GM12891 (cell line): ENCODE measurements around the gene COL4A2.

Experiments used
- DNase-seq: peaks from one replicate; pipeline ENCODE4 v3.0.0; 2011; ENCODE audit warnings: low spot score; ENCODE audit not compliant: insufficient read length
- FAIRE-seq: peaks from 2 replicates; lab custom pipeline; 2011; peaks lifted over from hg19 to GRCh38; lab: Jason Lieb, UNC
- PAX5 ChIP-seq: IDR thresholded peaks from 2 replicates; pipeline ENCODE4 v1.6.1; 2011; ENCODE audit warnings: low read length, moderate library complexity, mild to moderate bottlenecking; ENCODE audit not compliant: insufficient read depth, severe bottlenecking
- POLR2A ChIP-seq: IDR thresholded peaks from 2 replicates; pipeline ENCODE4 v1.6.1; 2011; ENCODE audit warnings: low read depth, low read length, control low read depth
- POLR2AphosphoS5 ChIP-seq: IDR thresholded peaks from 2 replicates; pipeline ENCODE4 v1.6.1; 2011; ENCODE audit warnings: low read depth, low read length, control low read depth
- POU2F2 ChIP-seq: IDR thresholded peaks from 2 replicates; pipeline ENCODE4 v1.6.1; 2011; ENCODE audit warnings: low read depth, mild to moderate bottlenecking, control low read depth, low read length, moderate library complexity
- SPI1 ChIP-seq: IDR thresholded peaks from 2 replicates; pipeline ENCODE4 v1.6.1; 2011; ENCODE audit warnings: low read depth, low read length, control low read depth
- TAF1 ChIP-seq: IDR thresholded peaks from 2 replicates; pipeline ENCODE4 v1.6.1; 2011; ENCODE audit warnings: low read depth, low read length, control low read depth

COL4A2 gene

DNA sequence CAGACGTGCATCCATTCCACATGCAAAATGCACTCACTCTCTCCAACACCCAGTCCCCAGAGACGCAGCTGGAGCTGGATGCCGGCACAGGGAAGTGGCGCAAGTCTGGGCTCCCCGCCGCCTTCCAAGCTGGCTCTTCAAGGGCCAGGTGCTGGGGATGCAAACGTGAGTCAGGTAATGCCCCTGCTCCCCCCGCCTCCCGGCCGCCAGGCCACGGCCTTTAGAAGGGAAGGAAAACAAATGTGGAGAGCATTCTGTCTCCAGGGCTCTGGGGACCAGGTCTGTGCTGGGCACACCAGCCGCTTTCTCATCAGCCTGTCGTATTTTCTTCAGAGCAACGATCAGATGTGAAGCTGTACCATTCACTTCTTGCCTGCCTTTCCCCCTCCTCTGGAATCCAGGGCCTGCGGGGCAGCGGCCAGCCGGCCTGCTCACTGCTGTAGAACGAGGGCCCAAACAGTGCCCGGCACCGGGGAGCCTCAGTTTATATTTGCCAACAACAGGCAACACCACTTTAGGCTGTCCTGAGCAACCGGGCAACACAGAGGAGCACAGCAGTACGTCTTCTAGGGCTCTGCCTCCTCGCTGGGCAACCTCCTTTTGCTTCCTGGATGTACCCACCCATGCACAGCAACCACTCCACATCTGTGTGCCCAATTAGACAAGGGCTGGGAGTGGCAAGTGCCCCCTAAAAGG is 250.7 kb downstream of the COL4A2 start:
- no peak for TF ChIP-seq TAF1
- TF ChIP-seq POU2F2, result no peak
- no peak for TF ChIP-seq POLR2A
- no peak for TF ChIP-seq POLR2AphosphoS5
- FAIRE-seq (no peak), DNase-seq (no peak)

DNA sequence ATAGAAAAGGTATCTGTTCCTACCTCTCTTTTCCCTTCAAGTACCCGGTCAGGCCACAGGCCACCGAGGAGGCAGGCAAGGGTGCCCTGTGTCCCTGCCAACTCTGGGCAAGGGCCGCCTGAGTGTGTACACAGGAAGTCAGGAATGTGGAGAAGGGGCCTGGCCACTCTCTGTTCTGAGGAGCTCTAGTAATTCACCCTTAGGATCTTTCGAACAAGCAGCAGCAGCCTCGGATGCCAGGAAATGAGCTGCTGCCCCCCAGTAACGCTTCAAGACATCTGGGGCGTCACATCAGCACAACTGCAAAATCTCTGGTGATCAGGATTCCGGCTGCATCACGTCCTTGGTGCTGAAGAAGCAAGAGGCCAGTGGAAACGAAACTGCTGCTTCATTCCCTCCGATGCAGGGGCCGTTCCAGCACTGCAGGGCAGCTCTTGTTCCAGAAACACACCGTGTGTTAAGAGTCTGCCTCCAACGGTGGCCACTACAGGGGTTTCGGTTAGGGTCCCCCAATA is 252.4 kb downstream of the COL4A2 start:
- no peak for TF ChIP-seq TAF1
- TF ChIP-seq PAX5, result no peak
- TF ChIP-seq POU2F2, result no peak
- no peak for TF ChIP-seq POLR2A
- TF ChIP-seq POLR2AphosphoS5, result no peak
- no peak for TF ChIP-seq SPI1
- FAIRE-seq, result peak; percentile 26
- DNase-seq, result no peak

DNA sequence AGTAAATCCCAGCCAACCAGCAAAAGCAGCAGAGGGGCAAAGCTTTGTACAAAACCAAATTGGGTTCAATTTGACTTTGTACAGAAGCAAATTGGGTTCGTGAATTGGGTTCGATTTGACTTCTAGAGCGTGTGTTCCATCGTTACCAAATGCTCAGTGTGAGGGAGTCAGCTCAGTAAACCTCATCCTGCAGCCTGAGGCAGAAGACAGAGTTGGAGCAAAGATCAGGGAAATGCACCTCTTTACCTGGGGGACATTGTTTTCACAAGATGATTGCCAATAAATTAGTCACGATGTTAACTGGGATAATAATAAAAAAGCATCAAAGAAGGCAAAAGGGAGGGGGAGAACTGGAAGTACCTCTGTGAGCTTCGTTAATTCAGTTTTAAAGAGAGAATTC is 252.9 kb downstream of the COL4A2 start:
- DNase-seq (no peak), FAIRE-seq (no peak)
- TF ChIP-seq POLR2AphosphoS5, result no peak

DNA sequence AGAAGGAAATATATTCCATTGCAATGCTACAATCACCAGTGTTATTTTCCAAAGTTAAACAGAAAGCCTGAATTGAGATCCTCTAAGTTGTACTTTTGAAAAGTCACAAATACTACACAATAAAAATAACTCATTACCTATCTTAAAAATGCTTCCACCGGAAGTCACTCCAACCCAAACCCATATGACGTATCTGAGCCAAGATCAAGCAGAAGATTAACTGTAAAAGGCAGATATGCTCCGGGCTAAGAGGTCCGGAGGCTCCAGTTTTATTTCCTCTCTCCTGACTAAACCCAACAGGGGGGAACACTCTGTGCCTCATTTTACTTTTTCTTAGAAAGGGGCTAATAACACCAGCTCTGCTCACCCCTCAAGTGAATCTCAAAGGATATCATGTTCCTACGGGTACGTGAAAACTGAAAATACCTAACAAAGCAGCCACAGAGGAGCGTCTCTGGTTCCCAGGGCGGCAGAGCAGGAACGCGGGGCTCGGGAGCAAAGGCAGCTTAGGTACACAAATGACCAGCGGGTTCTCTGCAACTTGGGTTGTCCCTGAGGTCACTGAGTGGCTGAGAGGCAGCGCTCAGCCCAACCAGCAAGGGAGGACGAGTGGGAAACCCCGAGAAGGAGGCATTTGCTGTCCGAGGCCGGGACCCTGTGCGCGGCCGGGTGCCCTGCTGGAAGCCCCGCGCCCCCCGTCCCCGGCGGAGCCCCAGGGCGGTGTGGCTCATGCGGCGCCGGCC is 253.7 kb downstream of the COL4A2 start:
- TF ChIP-seq POLR2A, result no peak
- no peak for TF ChIP-seq POLR2AphosphoS5
- no peak for TF ChIP-seq POU2F2
- TF ChIP-seq TAF1, result no peak
- no peak for TF ChIP-seq SPI1
- TF ChIP-seq PAX5, result no peak
- DNase-seq, result peak; percentile 37
- peak; percentile 38 for FAIRE-seq

DNA sequence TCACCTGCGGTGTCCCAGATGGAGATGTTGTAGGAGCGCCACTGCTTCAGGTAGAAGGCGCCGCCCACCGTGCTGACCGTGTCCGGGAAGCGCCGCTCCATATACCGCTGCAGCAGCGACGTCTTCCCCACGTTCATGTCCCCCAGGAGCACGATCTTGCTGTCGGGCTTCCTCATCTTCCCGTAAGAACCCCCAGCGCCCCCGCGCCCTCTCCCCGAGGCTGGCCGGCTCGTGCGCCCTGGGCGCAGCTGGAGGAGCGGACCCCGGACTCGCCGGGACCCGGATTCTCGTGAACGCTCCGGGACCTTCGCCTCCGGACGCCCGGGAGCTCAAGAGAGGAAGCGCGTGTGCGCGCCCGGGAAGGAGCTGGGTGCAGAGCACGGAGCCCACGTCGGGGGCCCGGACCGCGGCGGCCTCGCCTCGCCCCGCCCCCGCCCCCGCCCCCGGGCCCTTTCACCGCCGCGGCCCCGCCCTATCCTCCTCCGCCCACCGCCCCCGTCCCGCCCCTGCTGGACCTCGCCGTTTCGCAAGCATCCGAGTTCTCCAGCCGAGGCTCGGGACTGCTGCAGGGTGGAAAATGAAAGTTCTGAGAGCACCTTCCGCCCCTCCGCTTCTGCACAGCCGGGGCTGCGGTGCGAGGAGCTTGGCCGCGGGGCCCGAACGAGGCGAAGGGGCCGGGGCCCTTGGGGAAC is 254.4 kb downstream of the COL4A2 start, which contains the start of gene RAB20:
TSS of gene RAB20 (minus strand) at position 379 of the 692 bp plus-strand sequence. CDS start at position 176, 203 bp downstream.
- FAIRE-seq, result peak; percentile 71

DNA sequence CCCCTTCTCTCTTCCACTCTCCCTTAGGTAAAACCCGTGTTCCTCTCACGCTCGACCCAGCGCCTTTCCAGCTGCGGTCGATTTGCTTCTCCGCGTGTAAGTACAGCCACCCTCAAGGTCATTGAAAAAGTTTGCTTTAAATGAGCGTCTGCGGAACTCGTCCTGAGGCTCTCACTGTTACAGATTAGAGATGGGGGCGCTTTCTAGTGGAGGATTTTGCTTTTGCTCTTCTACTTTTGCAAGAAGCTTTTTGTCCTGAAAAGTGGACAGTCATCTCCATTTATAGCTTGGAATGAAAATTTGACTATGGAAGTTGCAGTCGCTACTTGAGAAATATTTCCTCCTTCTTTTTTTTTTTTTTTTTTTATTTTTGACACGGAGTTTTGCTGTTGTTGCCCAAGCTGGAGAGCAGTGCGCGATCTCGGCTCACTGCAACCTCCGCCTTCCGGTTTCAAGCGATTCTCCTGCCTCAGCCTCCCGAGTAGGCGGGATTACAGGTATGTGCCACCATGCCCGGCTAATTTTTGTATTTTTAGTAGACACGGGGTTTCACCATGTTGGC is 255.0 kb downstream of the COL4A2 start:
- FAIRE-seq (no peak), DNase-seq (no peak)
- no peak for TF ChIP-seq PAX5
- TF ChIP-seq SPI1, result no peak
- no peak; the same call in 1 of the 2 replicates for TF ChIP-seq POLR2A
- no peak for TF ChIP-seq POU2F2
- TF ChIP-seq POLR2AphosphoS5, result no peak
- TF ChIP-seq TAF1, result no peak

More for the DNA sequence above, 254.4 kb downstream of the COL4A2 start, which contains the start of gene RAB20:
- DNase-seq, result peak; percentile 77
- TF ChIP-seq PAX5, result no peak
- no peak for TF ChIP-seq TAF1
- TF ChIP-seq POLR2AphosphoS5, result no peak
- no peak for TF ChIP-seq SPI1
- TF ChIP-seq POU2F2, result no peak
- TF ChIP-seq POLR2A, result no peak
